ENCODE data around the gene IGHMBP2.

Gene IGHMBP2

DNA sequence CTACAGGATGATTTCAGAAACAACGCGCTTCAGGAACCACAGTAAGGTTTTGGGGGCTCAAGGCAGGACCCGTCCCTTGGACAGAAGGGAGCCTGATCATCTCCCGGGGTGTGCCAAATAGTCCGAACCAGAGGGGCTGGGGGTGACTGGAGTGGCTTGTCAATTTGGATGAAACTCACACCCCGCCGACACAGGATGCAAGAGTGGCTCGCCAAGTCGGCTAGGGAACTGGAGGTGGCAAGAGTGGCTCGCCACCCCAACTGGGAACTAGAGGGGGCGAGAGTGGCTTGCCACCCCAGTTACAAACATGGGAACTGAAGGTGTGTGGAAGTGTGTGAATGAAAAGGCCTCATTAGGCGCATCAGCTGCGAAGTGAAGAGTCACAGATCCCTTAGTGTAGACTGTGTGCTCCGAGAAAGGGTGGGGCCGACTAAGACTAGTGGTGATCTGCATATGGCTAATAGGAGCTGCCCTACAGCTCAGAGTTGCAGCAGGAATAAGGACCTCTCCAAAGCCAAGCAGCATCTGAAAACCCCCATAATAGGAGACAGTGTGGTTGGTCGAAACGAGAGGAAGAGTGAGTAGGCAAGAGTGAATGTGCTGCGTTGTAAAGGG is 35.4 kb upstream of the IGHMBP2 start:
- CTCF ChIA-PET, result interaction anchor here (0.9 kb wide), 1 partner anchor 194 kb away, joined by 4 read pairs; no protein-coding TSS in a partner anchor

GRCh38 chr11:68870470-68870869 is 33.2 kb upstream of the IGHMBP2 start:
- no peak for TF ChIP-seq ZXDB (tag by site-specific recombination; IDR thresholded peaks at IDR 0.05)
- no peak for TF ChIP-seq ZNF311 (tag by site-specific recombination; IDR thresholded peaks at IDR 0.05; ENCODE audit: borderline replicate concordance)
- no peak for TF ChIP-seq ZNF776 (tag by site-specific recombination; IDR thresholded peaks at IDR 0.05; ENCODE audit: borderline replicate concordance)
- TF ChIP-seq ZNF621 (tag by site-specific recombination; IDR thresholded peaks at IDR 0.05), result no peak
- no peak for TF ChIP-seq ZNF510 (tag by site-specific recombination; IDR thresholded peaks at IDR 0.05; ENCODE audit: insufficient replicate concordance)
- TF ChIP-seq ZNF654 (tag by site-specific recombination; IDR thresholded peaks at IDR 0.05; ENCODE audit: low read depth), result no peak
- TF ChIP-seq ZNF677 (tag by site-specific recombination; IDR thresholded peaks at IDR 0.05), result no peak
- no peak for TF ChIP-seq ZNF658 (tag by site-specific recombination; IDR thresholded peaks at IDR 0.05)
- TF ChIP-seq ZNF202 (tag by site-specific recombination; IDR thresholded peaks at IDR 0.05; ENCODE audit: borderline replicate concordance), result no peak
- no peak for TF ChIP-seq MYNN (tag by site-specific recombination; IDR thresholded peaks at IDR 0.05; ENCODE audit: borderline replicate concordance)
- TF ChIP-seq ZNF133 (tag by site-specific recombination; IDR thresholded peaks at IDR 0.05), result no peak
- Histone ChIP-seq H3K4me3 (ENCODE audit: low read depth, low read length) (no peak overlapping the region), H3K9me3 (ENCODE audit: control insufficient read depth, insufficient read depth, low read depth, low read length) (no peaks in the 10 kb centered on the region), H3K4me1 (ENCODE audit: control insufficient read depth, insufficient read depth, low read length) (no peaks in the 10 kb centered on the region), H3K36me3 (ENCODE audit: control insufficient read depth in 2 of 2, insufficient read depth in 1 of 2, low read length in 2 of 2) (no peaks in the 10 kb centered on the region), H3K27ac (ENCODE audit: extremely low read depth, low read depth, low read length) (no peak overlapping the region)
- ChIA-PET CTCF (no interaction called here), POLR2A (no interaction called here)

More for the DNA sequence above, 35.4 kb upstream of the IGHMBP2 start:
- H3K9me3 ChIP-seq (ENCODE audit: control insufficient read depth, insufficient read depth, low read depth, low read length), result no peaks in the 10 kb centered on the region
- POLR2A ChIA-PET, result no interaction called here
- H3K27ac ChIP-seq (ENCODE audit: extremely low read depth, low read depth, low read length), result no peak overlapping the region
- H3K36me3 ChIP-seq (ENCODE audit: control insufficient read depth in 2 of 2, insufficient read depth in 1 of 2, low read length in 2 of 2), result no peaks in the 10 kb centered on the region
- H3K4me3 ChIP-seq (ENCODE audit: low read depth, low read length), result no peak overlapping the region
- TF ChIP-seq ZNF768 (tag by site-specific recombination; IDR thresholded peaks at IDR 0.05) (no peak), ZNF433 (tag by site-specific recombination; IDR thresholded peaks at IDR 0.05; ENCODE audit: low read depth) (no peak), ZBTB10 (tag by site-specific recombination; IDR thresholded peaks at IDR 0.05) (no peak), ZNF76 (tag by site-specific recombination; IDR thresholded peaks at IDR 0.05; ENCODE audit: borderline replicate concordance, low read depth) (no peak), ZNF211 (tag by site-specific recombination; IDR thresholded peaks at IDR 0.05; ENCODE audit: low read depth) (no peak), OVOL3 (tag by site-specific recombination; IDR thresholded peaks at IDR 0.05) (no peak)
- TF ChIP-seq, protein P1, sequence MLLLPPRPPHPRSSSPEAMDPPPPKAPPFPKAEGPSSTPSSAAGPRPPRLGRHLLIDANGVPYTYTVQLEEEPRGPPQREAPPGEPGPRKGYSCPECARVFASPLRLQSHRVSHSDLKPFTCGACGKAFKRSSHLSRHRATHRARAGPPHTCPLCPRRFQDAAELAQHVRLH (tag by site-specific recombination; IDR thresholded peaks at IDR 0.05), result no peak
- H3K4me1 ChIP-seq (ENCODE audit: control insufficient read depth, insufficient read depth, low read length), result no peaks in the 10 kb centered on the region

DNA sequence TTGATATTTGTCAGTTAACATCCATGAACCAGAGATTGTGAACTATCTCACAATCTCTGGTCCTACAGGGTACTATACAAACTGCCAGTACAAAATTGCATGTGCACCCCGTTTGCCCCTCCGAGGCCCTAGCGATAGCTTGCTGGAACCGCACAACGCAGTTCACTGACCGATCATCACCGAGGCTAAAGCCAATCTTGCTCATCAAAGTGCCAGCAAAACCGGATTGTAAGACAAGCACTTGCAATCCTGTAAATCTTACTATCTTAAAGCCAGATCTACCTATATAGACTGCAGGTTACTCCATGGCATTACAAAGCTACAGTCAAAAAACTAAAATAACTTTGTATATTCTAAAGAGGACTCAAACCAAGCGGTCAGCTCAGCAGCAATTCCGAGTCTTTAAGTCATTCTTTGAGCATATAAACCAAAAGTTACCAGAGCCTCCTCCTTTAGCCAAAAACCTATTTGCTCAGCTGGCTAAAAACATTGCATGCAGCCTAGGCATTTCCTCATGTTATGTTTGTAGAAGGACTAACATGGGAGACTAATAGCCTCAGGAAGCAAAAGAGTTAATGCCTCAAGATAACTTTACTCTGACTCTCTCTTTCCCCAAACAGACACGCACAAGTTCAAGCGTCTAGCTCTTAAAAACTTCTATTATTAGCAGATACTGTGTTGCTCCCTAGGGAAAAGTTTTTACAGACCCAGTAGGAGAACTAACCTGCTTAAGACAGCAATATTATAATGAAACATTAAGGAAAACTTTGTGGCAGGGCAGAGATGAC is 31.3 kb upstream of the IGHMBP2 start:
- ChIA-PET POLR2A (no interaction called here), CTCF (interaction anchor here (0.5 to 1.2 kb wide), 2 partner anchors 28 to 75 kb away, joined by 3 to 6 read pairs; no protein-coding TSS in a partner anchor)
- no peak overlapping the region for H3K27ac ChIP-seq (ENCODE audit: extremely low read depth, low read depth, low read length)
- H3K9me3 ChIP-seq (ENCODE audit: control insufficient read depth, insufficient read depth, low read depth, low read length), result no peaks in the 10 kb centered on the region
- no peak overlapping the region for H3K4me3 ChIP-seq (ENCODE audit: low read depth, low read length)
- no peaks in the 10 kb centered on the region for H3K4me1 ChIP-seq (ENCODE audit: control insufficient read depth, insufficient read depth, low read length)
- no peaks in the 10 kb centered on the region for H3K36me3 ChIP-seq (ENCODE audit: control insufficient read depth in 2 of 2, insufficient read depth in 1 of 2, low read length in 2 of 2)
- TF ChIP-seq GFI1B (tag by site-specific recombination; IDR thresholded peaks at IDR 0.05) (no peak), SALL2 (tag by site-specific recombination; IDR thresholded peaks at IDR 0.05; ENCODE audit: borderline replicate concordance) (no peak), ZNF510 (tag by site-specific recombination; IDR thresholded peaks at IDR 0.05; ENCODE audit: insufficient replicate concordance) (no peak), ZNF214 (tag by site-specific recombination; IDR thresholded peaks at IDR 0.05; ENCODE audit: borderline replicate concordance) (no peak)
- TF ChIP-seq, protein P2, sequence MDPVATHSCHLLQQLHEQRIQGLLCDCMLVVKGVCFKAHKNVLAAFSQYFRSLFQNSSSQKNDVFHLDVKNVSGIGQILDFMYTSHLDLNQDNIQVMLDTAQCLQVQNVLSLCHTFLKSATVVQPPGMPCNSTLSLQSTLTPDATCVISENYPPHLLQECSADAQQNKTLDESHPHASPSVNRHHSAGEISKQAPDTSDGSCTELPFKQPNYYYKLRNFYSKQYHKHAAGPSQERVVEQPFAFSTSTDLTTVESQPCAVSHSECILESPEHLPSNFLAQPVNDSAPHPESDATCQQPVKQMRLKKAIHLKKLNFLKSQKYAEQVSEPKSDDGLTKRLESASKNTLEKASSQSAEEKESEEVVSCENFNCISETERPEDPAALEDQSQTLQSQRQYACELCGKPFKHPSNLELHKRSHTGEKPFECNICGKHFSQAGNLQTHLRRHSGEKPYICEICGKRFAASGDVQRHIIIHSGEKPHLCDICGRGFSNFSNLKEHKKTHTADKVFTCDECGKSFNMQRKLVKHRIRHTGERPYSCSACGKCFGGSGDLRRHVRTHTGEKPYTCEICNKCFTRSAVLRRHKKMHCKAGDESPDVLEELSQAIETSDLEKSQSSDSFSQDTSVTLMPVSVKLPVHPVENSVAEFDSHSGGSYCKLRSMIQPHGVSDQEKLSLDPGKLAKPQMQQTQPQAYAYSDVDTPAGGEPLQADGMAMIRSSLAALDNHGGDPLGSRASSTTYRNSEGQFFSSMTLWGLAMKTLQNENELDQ (tag by site-specific recombination; IDR thresholded peaks at IDR 0.05; ENCODE audit: low read depth), result no peak
- TF ChIP-seq, protein P3, sequence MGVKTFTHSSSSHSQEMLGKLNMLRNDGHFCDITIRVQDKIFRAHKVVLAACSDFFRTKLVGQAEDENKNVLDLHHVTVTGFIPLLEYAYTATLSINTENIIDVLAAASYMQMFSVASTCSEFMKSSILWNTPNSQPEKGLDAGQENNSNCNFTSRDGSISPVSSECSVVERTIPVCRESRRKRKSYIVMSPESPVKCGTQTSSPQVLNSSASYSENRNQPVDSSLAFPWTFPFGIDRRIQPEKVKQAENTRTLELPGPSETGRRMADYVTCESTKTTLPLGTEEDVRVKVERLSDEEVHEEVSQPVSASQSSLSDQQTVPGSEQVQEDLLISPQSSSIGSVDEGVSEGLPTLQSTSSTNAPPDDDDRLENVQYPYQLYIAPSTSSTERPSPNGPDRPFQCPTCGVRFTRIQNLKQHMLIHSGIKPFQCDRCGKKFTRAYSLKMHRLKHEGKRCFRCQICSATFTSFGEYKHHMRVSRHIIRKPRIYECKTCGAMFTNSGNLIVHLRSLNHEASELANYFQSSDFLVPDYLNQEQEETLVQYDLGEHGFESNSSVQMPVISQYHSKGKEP (tag by site-specific recombination; IDR thresholded peaks at IDR 0.05), result no peak
